Neutrophil (primary cell): ENCODE measurements around the gene NRM.

Source experiments
- H3K27ac ChIP-seq: fragments of 200-600 bp; sonication (generic); 2 replicates; pipeline ENCODE4 v1.5.1; 2016; ENCODE audit warnings: mild to moderate bottlenecking, moderate library complexity
- H3K27me3 ChIP-seq: fragments of 200-600 bp; sonication (generic); 2 replicates; pipeline ENCODE4 v1.6.0; 2016; ENCODE audit warnings: mild to moderate bottlenecking
- H3K36me3 ChIP-seq: fragments of 200-600 bp; sonication (generic); 2 replicates; pipeline ENCODE4 v1.5.1; 2017
- H3K4me1 ChIP-seq, 2 experiments: fragments of 200-600 bp in 1 of 2; sonication (generic) in 1 of 2; 1 replicate in 1 of 2; 2 replicates in 1 of 2; pipeline versions ENCODE4 v1.5.1 to v1.6.1; 2013 to 2016; ENCODE audit warnings: low read depth in 1 of 2, low read length in 1 of 2, mild to moderate bottlenecking in 1 of 2, moderate library complexity in 1 of 2; ENCODE audit not compliant: control insufficient read depth in 1 of 2, insufficient read depth in 1 of 2
- H3K4me3 ChIP-seq, 2 experiments: fragments of 200-600 bp in 1 of 2; sonication (generic) in 1 of 2; 1 replicate in 1 of 2; 2 replicates in 1 of 2; pipeline ENCODE4 v1.5.1; 2013 to 2016; ENCODE audit warnings: low read depth in 1 of 2, low read length in 1 of 2, mild to moderate bottlenecking in 1 of 2, moderate library complexity in 1 of 2
- H3K9me3 ChIP-seq: fragments of 200-600 bp; sonication (generic); 2 replicates; pipeline ENCODE4 v1.5.1; 2016
- TF ChIP-seq, protein P1 (sequence below): fragments of 200-600 bp; sonication (generic); IDR thresholded peaks from 2 replicates; pipeline ENCODE4 v1.5.1; 2016; ENCODE audit warnings: antibody characterized with exemption

NRM gene

DNA sequence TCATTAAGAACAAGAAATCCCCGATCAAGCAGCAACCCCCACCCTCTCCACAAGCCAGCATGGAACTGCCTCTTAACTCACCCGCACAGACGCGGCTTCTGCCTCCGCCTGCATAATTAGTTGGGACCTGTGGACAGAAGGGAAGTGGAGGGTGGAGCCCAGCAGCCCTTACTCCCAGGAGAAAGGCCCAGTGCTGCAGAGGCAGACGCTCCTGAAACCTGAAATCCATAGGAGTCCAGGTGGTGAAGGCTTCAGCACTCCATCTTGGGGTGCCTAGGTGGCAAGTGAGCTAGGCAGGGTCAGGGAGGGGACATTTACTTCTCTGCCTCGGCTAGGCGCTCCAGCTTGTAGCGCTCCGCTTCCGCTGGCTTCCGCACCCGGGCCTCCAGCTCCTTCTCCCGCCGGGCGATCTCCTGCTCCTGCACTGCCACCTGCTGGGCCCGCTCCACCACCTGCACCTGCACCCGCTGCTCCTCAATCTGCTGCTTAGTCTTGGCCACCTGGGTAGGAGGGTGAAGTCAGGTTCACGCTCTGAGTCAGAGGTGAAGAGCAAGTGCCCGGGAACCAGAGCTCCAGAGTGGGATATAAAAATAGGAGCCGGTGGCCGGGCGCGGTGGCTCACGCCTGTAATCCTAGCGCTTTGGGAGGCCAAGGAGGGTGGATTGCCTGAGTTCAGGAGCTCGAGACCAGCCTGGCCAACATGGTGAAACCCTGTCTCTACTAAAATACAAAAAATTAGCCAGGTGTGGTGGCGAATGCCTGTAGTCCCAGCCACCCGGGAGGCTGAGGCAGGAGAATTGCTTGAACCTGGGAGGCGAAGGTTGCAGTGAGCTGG lies 40.0 kb upstream of the NRM start:
- TF ChIP-seq, protein P1, sequence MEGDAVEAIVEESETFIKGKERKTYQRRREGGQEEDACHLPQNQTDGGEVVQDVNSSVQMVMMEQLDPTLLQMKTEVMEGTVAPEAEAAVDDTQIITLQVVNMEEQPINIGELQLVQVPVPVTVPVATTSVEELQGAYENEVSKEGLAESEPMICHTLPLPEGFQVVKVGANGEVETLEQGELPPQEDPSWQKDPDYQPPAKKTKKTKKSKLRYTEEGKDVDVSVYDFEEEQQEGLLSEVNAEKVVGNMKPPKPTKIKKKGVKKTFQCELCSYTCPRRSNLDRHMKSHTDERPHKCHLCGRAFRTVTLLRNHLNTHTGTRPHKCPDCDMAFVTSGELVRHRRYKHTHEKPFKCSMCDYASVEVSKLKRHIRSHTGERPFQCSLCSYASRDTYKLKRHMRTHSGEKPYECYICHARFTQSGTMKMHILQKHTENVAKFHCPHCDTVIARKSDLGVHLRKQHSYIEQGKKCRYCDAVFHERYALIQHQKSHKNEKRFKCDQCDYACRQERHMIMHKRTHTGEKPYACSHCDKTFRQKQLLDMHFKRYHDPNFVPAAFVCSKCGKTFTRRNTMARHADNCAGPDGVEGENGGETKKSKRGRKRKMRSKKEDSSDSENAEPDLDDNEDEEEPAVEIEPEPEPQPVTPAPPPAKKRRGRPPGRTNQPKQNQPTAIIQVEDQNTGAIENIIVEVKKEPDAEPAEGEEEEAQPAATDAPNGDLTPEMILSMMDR = peak; percentile 64
- no peak overlapping the region for H3K4me3 ChIP-seq
- peak overlapping the region; percentile 64 for H3K27ac ChIP-seq
- H3K4me1 ChIP-seq = peaks cover 11 to 15% of the 10 kb centered on the region in 2 experiments
- H3K27me3 ChIP-seq = no peaks in the 10 kb centered on the region
- H3K9me3 ChIP-seq = no peaks in the 10 kb centered on the region
- H3K36me3 ChIP-seq = peaks cover 98% of the 10 kb centered on the region

DNA sequence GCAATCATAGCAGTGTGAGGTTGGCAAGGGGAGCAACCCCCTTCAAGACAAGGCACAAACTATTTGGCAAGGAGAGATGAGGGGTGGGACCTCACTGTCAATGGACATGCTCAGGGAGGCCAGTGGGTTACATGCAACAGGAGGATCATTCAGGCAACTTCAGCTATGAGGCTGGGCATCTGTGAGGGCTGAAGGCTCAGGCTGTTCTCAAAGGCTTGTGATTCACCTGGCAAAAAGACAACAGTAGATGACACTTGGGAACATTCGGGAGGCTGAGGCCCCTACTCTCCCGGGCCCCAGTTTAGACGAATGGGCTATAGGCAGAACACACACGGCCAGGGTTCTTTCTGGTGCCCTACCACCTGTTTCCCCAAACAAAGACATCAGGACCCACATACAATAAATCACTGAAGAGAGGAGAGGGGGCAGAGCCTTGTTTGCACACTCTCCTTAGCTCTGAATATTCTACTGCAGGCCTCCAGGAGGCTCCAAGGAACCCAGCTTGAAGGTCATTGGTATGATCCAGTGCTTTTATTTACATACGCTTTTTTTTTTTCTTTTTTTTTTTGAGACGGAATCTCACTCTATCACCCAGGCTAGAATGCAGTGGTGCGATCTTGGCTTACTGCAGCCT lies 37.3 kb upstream of the NRM start:
- H3K36me3 ChIP-seq = peaks cover 100% of the 10 kb centered on the region
- no peaks in the 10 kb centered on the region for H3K9me3 ChIP-seq
- no peaks in the 10 kb centered on the region for H3K27me3 ChIP-seq
- H3K4me3 ChIP-seq = no peak overlapping the region
- H3K4me1 ChIP-seq = peaks cover 15 to 20% of the 10 kb centered on the region in 2 experiments
- TF ChIP-seq, protein P1 = no peak
- H3K27ac ChIP-seq = peak overlapping the region; percentile 97

DNA sequence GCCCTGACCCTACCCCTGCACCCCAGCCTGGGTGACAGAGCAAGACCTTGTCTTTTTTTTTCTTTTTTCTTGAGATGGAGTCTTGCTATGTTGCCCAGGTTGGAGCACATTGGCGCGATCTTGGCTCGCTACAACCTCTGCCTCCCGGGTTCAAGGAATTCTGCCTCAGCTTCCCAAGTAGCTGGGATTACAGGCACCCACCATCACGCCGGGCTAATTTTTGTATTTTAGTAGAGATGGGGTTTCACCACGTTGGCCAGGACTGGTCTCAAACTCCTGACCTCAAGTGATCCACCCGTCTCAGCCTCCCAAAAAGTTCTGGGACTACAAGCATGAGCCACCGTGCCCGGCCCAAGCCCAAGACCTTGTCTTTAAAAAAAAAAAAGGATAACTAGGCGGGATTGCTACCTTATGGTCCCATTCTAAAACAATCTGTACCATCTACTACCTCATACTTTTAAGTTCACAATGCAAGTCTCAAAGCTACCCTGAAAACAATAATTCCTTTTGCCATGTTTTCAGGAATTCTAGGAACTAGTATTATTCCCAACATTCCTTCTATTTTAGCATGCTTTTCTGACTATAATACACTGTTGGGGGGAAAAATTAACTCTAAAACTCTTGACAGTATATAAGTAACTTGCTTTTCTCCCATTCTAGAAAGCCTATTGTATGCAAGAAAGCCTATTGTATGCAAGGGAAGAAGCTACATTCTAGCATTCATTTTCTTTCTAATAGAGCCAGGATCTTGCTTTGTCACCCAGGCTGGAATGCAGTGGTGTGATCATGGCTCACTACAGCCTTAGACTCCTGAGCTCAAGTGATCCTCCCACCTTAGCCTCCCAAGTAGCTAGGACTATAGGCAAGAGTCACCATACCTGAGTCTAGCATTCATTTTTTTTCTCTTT lies 36.0 kb upstream of the NRM start:
- no peak overlapping the region for H3K4me3 ChIP-seq
- TF ChIP-seq, protein P1 = no peak
- peak overlapping the region; percentile 97 for H3K27ac ChIP-seq
- no peaks in the 10 kb centered on the region for H3K27me3 ChIP-seq
- no peaks in the 10 kb centered on the region for H3K9me3 ChIP-seq
- H3K4me1 ChIP-seq = peaks cover 28 to 32% of the 10 kb centered on the region in 2 experiments
- H3K36me3 ChIP-seq = peaks cover 95% of the 10 kb centered on the region

DNA sequence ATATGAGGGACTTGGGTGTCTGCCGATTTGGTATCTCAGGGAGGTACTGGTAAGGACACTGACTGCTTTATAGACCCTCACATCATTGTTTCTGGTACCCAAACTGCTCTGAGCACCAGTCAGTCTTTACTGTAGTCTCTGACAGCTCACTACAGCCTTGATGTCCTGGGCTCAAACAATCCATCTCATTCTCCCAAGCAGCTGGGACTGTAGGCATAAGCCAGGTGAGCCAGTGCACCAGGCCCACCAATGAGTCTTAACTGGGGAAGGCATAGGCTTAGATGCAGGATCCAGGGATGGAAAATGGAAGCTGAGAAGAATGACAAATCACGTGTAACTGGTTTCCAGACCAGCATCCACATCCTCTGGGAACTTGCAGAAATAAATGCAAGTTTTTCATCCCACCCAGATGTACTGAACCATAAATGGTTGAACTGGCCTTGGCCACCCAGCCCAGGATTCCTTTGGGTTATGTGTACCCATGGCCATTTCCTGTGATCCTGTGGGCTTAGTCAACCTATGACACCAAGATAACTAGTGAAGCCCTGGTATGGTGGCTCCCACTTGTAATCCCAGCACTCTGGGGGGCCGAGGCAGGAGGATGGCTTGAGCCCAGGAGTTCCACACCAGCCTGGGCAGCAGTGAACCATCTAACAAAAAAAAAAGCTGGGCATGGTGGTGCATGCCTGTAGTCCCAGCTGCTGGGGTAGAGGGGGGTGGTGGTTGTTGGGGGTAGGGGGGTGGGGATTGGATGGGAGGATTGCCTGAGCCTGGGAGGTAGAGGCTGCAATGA lies 35.1 kb upstream of the NRM start:
- Histone ChIP-seq H3K27ac (peak overlapping the region; percentile 97), H3K9me3 (no peaks in the 10 kb centered on the region), H3K27me3 (no peaks in the 10 kb centered on the region), H3K4me3 (no peak overlapping the region), H3K4me1 (peaks cover 26 to 30% of the 10 kb centered on the region in 2 experiments), H3K36me3 (peaks cover 87% of the 10 kb centered on the region)
- TF ChIP-seq, protein P1 = no peak
